GM18520 (cell line): ENCODE results near the gene PPEF2.
"Not testable (repeated sequence)": the region's sequence is repeated elsewhere in the genome, so short reads cannot be mapped to it uniquely, and the experiment has no call there.

ENCODE experiments used
- ATAC-seq: cut with Tn5 transposase; IDR thresholded peaks from one replicate; pipeline ENCODE4 v1.9.1; 2021; ENCODE audit not compliant: unreplicated experiment

Gene PPEF2

DNA sequence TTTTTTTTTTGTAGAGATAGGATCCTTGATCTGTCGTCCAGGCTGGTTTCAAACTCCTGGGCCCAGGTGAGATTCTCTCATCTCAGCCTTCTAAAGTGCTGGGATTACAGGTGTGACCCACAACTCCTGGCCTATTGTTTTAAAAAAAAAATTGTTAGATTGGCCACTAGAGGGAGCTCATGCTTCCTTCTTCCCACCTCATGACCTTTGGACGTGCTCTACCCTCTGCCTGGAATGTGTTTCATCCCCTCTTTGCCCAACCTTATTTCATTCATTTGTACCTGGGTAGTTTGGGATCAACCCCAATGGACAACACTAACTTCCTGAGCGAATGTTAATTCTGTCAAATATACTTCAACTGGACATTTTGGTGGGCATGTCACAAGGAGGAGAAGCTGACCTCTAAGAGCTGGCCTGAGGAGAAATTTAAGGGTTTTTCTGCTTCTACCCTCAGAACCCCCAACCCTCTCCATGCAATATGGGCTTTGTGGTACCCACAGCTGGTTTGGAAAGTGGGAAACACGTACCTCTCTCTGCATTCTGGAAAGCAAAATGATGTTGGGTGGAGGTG lies 6.4 kb downstream of the PPEF2 start:
- ATAC-seq: no peak

DNA sequence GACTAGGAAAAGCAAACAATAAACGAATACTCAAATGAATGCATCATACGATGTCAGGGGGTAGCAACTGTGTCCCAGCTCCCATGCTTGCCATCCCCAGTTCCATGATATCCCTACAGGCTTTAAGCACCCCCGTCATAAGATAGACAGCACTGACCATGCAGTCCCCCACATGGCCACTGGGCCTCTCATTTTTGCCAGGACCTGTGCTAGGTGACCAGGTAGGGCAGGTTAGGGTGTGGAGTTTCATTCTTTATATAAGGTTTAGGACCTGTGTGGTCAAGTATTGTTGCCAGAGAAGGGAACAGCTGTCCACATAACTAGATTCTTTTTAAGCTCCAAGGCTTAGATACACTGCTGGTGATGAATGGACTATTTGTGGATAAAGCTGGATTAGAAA lies 9.7 kb downstream of the PPEF2 start:
- ATAC-seq: no peak

DNA sequence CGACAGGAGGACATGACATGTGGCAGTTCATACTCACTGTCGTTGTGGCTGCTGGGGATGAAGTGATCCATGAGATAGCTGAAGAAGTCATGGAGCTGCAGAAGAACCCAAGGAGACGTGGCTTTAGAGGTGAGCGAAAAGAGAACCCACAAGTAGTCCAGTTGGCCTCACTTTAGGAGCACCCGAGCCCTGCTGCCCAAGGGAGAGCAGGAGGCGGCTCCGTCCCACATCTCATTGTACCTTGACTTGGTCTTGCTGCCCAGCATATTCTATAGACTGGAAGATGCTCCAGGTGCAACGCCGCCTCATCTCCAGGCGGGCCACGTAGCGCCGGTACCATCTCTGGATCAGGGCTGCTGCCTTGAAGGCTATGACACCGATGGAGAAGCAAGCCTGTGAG lies 10.6 kb downstream of the PPEF2 start:
- ATAC-seq: no peak

DNA sequence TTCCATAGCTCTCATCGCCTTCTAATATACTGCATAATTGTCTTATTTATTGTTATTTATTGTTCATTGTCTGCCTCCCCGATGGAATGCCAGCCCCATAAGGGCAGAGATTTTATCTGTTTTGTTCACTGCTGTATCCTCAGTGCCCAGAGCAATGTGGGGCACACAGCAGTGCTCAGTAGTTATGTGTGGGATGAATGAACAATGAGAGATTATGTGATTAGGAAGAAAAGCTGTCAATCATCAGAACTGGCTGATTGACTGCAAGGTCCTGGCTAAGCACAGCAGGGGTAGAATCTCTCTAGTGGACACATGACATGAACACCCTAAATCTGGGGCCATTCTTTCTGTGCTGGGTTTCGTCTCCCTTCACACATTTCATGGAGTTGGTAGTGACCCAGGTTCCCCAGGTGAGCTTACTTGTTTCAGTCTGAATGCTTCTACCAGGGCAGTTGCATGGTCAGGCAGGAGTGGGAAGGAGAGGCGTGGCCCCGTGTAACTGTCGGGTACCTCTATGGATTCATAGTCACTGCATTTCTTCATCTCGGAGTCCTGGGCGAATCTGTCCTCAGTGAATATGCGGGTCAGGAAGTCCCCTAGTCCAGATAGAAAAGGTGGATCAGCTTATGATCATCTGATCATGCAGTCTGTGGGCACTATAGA lies 12.6 kb downstream of the PPEF2 start:
- ATAC-seq: no peak

DNA sequence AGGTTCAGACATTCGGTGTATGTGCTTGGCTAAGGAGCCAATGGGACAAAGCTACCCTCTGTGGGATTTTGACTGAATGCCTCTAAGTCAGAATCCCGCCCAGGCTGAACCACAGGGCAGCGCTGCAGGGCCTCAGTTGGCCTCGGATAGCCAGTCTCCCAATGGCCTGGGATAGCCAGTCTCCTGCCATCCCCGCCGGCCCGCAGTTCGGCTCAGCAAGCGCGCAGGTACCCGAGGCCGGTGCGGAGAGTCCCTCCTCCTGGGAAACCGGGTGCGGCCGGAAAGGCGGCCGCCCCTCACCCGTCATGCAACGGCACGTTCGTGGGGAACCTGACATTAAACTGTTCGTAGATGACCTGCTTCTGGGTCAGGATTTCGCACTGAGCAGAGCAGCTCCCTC lies 16.1 kb downstream of the PPEF2 start:
- no peak for ATAC-seq

DNA sequence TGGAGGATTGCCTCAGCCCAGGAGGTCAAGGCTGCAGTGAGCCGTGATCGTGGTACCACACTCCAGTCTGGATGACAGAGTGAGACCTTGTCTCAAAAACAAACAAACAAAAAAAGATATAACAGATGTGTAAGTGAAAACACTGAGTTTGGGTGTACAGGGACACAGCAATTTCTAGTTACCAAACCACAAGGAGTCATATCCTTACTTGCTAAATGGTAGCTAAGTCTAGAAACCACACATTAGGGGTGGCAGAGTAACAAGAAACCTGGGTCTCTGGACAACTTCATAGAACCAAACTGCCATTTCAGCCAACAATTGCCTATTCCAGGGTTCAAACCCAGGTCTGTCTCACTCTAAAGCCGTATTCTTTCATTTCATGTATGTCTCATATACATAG lies 20.8 kb downstream of the PPEF2 start:
- ATAC-seq: no peak

DNA sequence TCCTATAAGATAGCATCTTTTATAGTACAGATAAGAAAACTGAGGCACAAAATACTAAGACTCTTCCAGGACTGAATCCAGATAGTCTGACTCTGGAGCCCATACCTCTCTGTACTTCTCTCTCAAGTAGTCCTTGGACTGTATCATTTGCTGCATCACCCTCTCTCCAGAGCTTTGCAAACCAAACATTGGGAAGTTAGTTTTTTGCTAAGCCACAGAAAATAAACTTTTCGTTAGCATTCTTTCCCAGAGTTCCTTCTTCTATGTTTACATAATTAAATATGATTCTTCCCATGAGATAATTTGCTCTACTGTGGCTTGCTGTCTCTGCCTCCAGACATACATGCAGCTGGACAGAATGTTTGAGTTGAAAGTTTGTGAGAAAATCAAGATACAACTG lies 22.0 kb downstream of the PPEF2 start:
- ATAC-seq: no peak

DNA sequence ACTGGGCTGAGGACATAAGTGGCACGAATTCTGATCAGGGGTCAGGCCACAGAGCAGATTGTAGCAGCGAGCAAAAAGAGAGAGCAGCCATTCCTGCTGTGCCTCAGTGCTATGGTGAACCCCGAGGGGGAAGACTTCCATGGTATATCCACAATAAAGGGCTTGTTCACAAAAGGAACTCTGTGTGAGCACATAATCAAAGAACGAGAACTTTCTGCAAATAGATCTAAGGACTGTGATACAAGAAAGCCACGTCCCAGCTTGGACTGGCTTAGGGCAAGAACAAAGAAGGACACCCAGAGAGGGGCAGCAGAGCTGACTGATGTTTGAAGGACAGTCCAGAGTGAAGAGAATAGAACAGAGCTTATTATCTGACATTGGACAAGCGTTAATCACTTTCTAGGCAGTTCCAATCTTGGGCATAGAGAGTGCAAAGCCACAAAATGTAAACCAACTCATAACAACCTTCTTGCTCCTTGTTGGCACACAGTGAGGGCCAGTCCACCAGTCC lies 24.0 kb downstream of the PPEF2 start:
- ATAC-seq: no peak

DNA sequence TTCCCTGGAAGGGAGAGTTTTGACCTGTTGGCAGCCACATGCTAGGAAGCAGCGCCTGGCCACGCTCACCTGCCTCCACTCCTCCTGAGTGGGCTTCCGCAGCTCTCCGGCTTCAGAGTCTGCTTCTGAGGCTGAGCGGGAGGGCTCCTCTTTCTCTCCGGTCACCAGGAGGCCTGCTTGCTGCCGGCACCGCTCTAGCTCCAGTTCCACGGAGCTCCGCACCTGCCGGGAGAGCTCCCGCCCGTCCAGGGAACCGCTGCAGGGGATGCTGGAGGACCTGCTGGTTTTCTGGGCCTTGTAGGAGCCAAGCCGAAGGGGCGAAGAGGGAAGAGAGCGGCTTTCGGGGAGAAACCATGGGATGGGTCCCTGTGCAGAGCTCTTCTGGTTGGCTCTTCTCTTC lies 26.0 kb downstream of the PPEF2 start:
- no peak for ATAC-seq

DNA sequence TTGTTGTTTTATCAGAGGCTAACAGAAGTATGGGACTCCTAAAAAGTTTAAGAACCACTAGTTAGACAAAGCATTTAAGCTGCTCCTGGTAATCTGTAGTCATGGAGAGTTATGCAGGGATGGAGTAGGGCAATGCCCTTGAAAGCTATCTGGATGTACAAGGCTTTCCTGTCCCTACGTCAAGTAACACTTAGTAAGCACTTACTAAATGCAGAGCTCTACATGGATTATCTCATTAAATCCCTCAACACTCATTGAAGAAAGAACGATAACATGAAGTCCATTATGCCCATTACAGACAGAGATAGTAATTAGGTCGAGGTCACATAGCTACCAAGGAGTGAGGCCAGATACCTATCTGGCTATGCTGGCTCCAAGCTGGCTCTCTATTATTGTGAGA lies 33.2 kb downstream of the PPEF2 start:
- ATAC-seq: no peak

DNA sequence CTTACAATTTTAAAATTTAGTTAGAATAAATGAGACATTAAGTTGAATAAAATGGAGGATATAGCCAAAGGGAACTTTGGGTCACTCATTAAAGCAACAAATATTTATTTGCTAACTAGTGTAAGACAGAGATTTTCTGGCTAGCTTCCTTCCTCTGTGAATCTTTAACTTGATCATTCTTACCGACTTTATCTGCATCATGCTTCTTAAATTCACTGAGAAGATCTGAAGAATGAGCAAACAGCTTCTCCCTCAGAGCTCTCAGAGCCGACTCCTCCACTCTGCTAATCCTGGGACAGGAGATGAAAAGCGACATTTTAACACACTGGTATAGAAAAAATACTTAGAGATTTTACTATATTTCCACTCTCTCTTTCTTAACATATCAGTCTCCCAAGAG lies 35.1 kb downstream of the PPEF2 start:
- ATAC-seq: no peak

DNA sequence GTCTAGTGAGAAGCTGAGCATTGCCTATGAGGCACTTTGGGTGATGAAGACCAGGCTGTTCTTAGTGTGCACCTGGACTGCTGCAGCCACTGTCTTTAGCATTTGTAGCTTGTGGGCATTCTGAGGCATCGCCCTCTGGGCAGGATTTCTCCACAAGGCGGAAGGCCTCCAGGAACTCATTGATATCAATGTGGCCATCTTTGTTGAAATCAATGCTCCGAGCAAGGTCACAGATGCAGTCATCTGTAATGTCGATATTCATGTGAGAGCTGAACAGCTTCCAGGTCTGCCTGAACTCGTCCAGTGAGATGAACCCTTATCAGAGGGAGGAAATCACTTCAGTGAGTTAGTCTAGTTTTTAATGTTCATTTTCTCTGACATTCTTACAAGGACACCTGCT lies 41.6 kb downstream of the PPEF2 start:
- ATAC-seq: no peak

DNA sequence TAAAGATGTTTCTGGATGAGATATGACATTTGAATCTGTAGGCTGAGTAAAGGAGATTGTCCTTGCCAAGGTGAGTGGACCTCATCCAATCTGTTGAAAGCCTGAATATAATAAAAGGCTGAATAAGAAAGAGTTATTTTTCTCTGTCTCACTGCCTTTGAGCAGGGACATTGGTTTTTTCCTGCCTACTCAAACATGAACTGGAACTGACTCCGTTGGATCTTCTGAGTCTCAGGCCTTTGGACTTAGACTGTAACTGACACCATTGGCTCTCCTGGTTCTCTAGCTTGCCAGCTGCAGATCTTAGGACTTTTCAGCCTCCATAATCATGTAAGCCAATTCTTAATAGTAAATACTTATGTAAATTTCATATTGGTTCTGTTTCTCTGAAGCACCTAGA lies 43.5 kb downstream of the PPEF2 start:
- ATAC-seq: no peak

DNA sequence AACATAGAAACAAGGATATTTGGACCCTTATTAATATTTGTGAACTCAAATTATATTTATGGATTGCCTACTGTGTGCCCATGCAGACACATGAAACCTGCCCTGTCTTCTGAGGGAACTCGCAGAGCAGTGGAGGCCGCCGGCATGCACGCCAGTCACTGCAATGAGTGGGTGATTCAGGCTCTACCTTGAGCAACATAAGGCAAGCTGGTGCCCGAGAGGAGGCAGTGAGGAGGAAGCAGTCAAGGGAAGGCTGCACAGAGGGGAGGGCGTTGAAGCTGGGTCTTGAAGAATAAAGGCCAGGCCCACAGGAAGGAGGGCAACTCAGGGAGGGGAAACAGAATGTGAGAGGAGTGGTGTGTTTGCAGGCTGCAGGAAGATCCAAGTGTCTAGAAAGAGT lies 52.8 kb downstream of the PPEF2 start:
- no peak for ATAC-seq

DNA sequence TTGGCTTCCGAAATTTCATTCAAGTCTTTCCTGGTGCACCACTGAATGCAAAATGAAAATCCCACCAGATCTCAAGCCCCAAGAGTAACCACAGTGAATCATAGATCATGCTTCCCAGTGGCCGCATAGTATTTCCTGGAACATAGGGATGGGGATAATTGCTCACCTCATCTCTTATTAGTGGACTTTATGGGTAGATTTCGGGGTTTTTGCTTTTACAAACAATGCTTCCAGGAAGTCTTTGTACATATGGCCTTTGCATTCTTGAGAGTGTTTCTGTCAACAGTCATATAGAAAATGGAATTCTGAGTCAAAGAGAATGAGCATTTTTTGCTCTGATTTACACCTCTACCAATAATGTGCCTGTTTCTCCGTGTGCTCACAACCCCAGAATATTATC lies 53.4 kb downstream of the PPEF2 start:
- no peak for ATAC-seq

DNA sequence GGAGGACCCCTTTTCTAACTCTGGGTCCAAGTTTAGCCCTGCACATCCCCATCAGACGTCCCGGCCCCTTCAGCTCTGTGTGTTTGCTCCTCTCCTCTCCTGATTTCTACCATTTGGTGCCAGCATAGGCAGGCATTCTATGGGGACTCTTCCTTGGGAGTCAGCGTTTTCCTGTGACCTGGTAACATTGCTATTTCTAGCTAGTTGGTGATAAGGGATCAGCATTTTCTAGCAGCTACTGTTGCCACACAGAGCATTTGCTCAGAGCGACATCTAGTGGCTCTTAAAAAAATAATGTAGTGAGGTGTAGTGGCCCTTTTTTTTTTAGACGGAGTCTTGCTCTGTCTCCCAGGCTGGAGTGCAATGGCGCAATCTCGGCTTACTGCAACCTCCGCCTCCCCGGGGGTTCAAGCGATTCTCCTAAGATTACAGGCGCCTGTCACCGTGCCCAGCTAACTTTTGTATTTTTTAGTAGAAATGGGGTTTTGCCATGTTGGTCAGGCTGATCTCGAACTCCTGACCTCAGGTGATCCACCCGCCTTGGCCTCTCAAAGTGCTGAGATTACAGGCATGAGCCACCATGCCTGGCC lies 54.0 kb downstream of the PPEF2 start:
- not testable (repeated sequence) for ATAC-seq

DNA sequence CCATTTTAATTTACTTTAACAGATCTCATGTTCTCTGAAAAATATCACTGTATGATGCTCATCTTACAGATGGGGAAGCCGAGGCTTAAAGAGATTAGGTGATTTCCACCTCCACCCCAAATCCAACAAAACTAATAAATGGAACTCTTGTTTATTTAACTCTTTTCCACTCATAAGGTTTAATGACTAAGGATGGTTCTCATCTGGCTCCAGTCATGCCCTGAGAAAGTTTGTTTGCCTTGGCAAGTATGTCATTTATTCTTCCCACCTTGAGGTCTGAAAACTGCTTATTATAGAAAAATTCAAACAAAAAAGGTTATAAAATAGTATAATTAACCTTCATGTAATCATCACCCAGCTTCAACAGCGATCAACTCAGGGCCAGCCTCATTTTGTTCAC lies 56.3 kb downstream of the PPEF2 start:
- ATAC-seq: no peak

DNA sequence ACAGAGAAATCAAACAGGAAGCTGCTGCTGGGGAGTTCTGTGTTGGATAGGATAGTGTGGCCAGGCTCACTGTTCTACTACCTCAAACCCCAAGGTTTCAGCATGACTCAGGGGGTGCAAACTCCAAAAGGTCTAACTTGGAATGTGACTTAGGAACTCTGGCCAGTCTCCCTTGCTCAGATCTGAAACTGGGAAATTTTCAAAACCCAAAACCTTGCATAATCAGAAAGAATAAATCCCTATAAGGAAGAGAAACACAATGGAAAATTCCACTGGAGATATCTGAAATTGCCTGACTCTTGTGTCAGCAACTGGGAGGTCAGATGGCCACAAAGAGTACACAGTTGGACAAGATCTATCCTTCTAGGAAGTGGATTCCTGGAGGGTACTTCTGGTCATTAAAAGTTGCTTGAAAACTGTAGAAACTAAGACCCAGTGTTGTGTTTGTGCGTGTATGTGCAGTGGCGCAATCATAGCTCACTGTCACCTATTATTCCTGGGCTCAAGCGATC lies 58.0 kb downstream of the PPEF2 start:
- no peak for ATAC-seq

DNA sequence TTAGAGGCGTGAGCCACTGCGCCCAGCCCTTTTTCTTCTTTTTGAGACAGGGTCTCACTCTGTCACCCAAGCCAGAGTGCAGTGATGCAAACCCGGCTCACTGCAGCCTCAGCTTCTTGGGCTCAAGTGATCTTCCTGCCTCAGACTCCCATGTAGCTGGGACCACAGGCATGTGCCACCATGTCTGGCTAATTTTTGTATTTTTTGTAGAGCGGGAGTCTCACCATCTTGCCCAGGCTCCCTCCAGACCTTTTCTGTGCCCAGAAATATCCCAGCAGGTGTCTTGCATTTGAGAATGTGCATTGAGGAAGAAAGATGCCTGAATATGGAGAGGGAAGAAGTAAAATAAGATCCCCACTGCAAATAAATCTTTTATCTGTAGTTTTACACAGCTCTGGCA lies 58.7 kb downstream of the PPEF2 start:
- ATAC-seq: no peak

DNA sequence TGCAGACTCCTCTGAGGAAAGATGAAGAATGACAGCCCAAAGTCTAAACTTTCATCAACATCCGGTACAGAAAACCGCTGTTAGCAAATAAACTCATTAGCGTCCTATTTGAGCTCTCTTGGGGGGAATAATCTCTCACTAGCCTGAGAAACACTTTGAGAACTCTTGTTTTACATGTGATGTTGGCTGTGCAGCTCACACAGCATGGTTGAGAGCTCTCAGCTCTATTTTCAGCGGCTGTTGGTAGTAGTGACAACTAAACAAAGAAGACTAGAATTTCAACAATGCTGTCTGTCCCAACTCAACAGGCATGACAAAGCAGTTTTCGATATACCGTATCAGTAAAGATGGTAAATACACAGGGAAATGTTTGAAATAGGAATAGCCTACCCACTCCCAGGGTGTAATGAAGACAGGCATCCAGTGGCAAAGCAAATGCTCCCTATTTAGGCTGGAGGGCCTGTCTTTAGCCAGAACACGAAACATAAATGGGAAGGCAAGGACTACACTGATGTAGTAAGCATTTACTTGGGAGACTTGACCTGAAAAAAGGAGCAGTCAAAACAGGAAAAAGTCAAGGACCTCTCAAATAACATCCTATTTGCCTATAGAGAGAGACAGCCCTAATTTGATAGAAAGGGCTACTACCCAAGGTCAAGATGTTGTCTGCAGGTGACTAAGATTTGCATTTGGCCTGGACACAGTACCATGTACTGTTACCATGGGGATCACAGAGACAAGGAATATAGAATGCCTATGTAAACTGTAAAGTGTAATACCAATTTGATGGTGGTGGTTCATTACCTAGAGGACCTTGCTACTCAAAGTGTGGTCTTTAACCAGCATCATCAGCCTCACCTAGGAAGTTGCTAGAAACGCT lies 60.4 kb downstream of the PPEF2 start:
- no peak for ATAC-seq

DNA sequence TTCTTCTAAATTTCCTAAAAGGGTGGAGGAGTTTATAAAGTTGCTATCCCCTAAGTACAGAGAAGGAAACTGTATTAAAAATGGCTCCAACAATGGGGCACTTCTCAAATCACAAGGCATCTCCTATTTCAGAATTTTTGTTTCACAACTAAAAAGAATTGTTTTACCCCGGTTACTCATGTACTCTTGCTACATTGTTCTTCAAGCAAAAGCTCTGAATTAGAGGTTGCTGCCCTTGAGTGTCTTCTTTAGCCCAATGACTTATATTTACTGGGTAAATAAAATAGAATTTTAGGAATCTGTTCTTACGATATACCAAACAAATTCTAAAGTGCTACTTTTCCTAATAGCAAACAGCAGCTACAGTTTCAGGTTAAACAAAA lies 67.5 kb downstream of the PPEF2 start:
- ATAC-seq: no peak
